ENCODE results near the gene ARHGAP26.

The ARHGAP26 gene

GRCh38 chr5:142825378-142826089 lies 55.4 kb downstream of the ARHGAP26 start:
- Histone ChIP-seq H3K27ac (ENCODE audit: low read length) (no peak overlapping the region), H3K4me3 (ENCODE audit: low read depth in 1 of 2, low read length in 2 of 2) (no peak overlapping the region)

GRCh38 chr5:142826093-142826492 lies 55.9 kb downstream of the ARHGAP26 start:
- no peak overlapping the region for H3K27ac ChIP-seq (ENCODE audit: low read length)
- no peak overlapping the region for H3K4me3 ChIP-seq (ENCODE audit: low read depth in 1 of 2, low read length in 2 of 2)
- H3K9me3 ChIP-seq (ENCODE audit: control insufficient read depth in 1 of 2, low read length in 2 of 2): no peaks in the 10 kb centered on the region
- no peaks in the 10 kb centered on the region for H3K36me3 ChIP-seq (ENCODE audit: control insufficient read depth in 1 of 2, insufficient read depth in 2 of 2, low read length in 2 of 2)
- H3K27me3 ChIP-seq (ENCODE audit: low read depth, low read length): no peaks in the 10 kb centered on the region
- H3K4me1 ChIP-seq (ENCODE audit: control insufficient read depth in 1 of 2, insufficient read depth in 2 of 2, low read length in 2 of 2): peaks cover 22 to 35% of the 10 kb centered on the region in 2 donors

More at GRCh38 chr5:142825378-142826089, 55.4 kb downstream of the ARHGAP26 start:
- Histone ChIP-seq H3K4me1 (ENCODE audit: control insufficient read depth in 1 of 2, insufficient read depth in 2 of 2, low read length in 2 of 2) (peaks cover 22 to 35% of the 10 kb centered on the region in 2 donors), H3K27me3 (ENCODE audit: low read depth, low read length) (no peaks in the 10 kb centered on the region), H3K9me3 (ENCODE audit: control insufficient read depth in 1 of 2, low read length in 2 of 2) (no peaks in the 10 kb centered on the region), H3K36me3 (ENCODE audit: control insufficient read depth in 1 of 2, insufficient read depth in 2 of 2, low read length in 2 of 2) (no peaks in the 10 kb centered on the region)

- Histone ChIP-seq H3K36me3 (ENCODE audit: control insufficient read depth in 1 of 2, insufficient read depth in 2 of 2, low read length in 2 of 2) (no peaks in the 10 kb centered on the region), H3K27me3 (ENCODE audit: low read depth, low read length) (no peaks in the 10 kb centered on the region), H3K27ac (ENCODE audit: low read length) (no peak overlapping the region), H3K4me3 (ENCODE audit: low read depth in 1 of 2, low read length in 2 of 2) (no peak overlapping the region), H3K9me3 (ENCODE audit: control insufficient read depth in 1 of 2, low read length in 2 of 2) (no peaks in the 10 kb centered on the region), H3K4me1 (ENCODE audit: control insufficient read depth in 1 of 2, insufficient read depth in 2 of 2, low read length in 2 of 2) (peaks cover 22 to 35% of the 10 kb centered on the region in 2 donors)
Measured at GRCh38 chr5:142826741-142827492, 56.7 kb downstream of the ARHGAP26 start.

- H3K27ac ChIP-seq (ENCODE audit: low read length): no peak overlapping the region
- no peak overlapping the region for H3K4me3 ChIP-seq (ENCODE audit: low read depth in 1 of 2, low read length in 2 of 2)
- H3K36me3 ChIP-seq (ENCODE audit: control insufficient read depth in 1 of 2, insufficient read depth in 2 of 2, low read length in 2 of 2): no peaks in the 10 kb centered on the region
- H3K27me3 ChIP-seq (ENCODE audit: low read depth, low read length): no peaks in the 10 kb centered on the region
- H3K4me1 ChIP-seq (ENCODE audit: control insufficient read depth in 1 of 2, insufficient read depth in 2 of 2, low read length in 2 of 2): peaks cover 22 to 32% of the 10 kb centered on the region in 2 donors
- H3K9me3 ChIP-seq (ENCODE audit: control insufficient read depth in 1 of 2, low read length in 2 of 2): no peaks in the 10 kb centered on the region
Measured at GRCh38 chr5:142827934-142828576, 57.9 kb downstream of the ARHGAP26 start.

GRCh38 chr5:142828797-142829535 lies 58.8 kb downstream of the ARHGAP26 start:
- peaks cover 22 to 26% of the 10 kb centered on the region in 2 donors for H3K4me1 ChIP-seq (ENCODE audit: control insufficient read depth in 1 of 2, insufficient read depth in 2 of 2, low read length in 2 of 2)
- no peaks in the 10 kb centered on the region for H3K36me3 ChIP-seq (ENCODE audit: control insufficient read depth in 1 of 2, insufficient read depth in 2 of 2, low read length in 2 of 2)
- no peaks in the 10 kb centered on the region for H3K9me3 ChIP-seq (ENCODE audit: control insufficient read depth in 1 of 2, low read length in 2 of 2)
- no peak overlapping the region for H3K27ac ChIP-seq (ENCODE audit: low read length)
- H3K4me3 ChIP-seq (ENCODE audit: low read depth in 1 of 2, low read length in 2 of 2): no peak overlapping the region
- no peaks in the 10 kb centered on the region for H3K27me3 ChIP-seq (ENCODE audit: low read depth, low read length)

- H3K4me1 ChIP-seq (ENCODE audit: control insufficient read depth in 1 of 2, insufficient read depth in 2 of 2, low read length in 2 of 2): peaks cover 21 to 25% of the 10 kb centered on the region in 2 donors
- H3K27ac ChIP-seq (ENCODE audit: low read length): no peak overlapping the region
- no peaks in the 10 kb centered on the region for H3K27me3 ChIP-seq (ENCODE audit: low read depth, low read length)
- H3K9me3 ChIP-seq (ENCODE audit: control insufficient read depth in 1 of 2, low read length in 2 of 2): no peaks in the 10 kb centered on the region
- H3K36me3 ChIP-seq (ENCODE audit: control insufficient read depth in 1 of 2, insufficient read depth in 2 of 2, low read length in 2 of 2): no peaks in the 10 kb centered on the region
- no peak overlapping the region for H3K4me3 ChIP-seq (ENCODE audit: low read depth in 1 of 2, low read length in 2 of 2)
Measured at GRCh38 chr5:142829801-142830220, 59.6 kb downstream of the ARHGAP26 start.

- H3K36me3 ChIP-seq (ENCODE audit: control insufficient read depth in 1 of 2, insufficient read depth in 2 of 2, low read length in 2 of 2): no peaks in the 10 kb centered on the region
- no peak overlapping the region for H3K27ac ChIP-seq (ENCODE audit: low read length)
- no peak overlapping the region for H3K4me3 ChIP-seq (ENCODE audit: low read depth in 1 of 2, low read length in 2 of 2)
- peaks cover 19 to 20% of the 10 kb centered on the region in 2 donors for H3K4me1 ChIP-seq (ENCODE audit: control insufficient read depth in 1 of 2, insufficient read depth in 2 of 2, low read length in 2 of 2)
- H3K27me3 ChIP-seq (ENCODE audit: low read depth, low read length): no peaks in the 10 kb centered on the region
- H3K9me3 ChIP-seq (ENCODE audit: control insufficient read depth in 1 of 2, low read length in 2 of 2): no peaks in the 10 kb centered on the region
Measured at GRCh38 chr5:142830241-142831008, 60.2 kb downstream of the ARHGAP26 start.

GRCh38 chr5:142831009-142831383 lies 60.8 kb downstream of the ARHGAP26 start:
- H3K4me3 ChIP-seq (ENCODE audit: low read depth in 1 of 2, low read length in 2 of 2): no peak overlapping the region
- no peaks in the 10 kb centered on the region for H3K36me3 ChIP-seq (ENCODE audit: control insufficient read depth in 1 of 2, insufficient read depth in 2 of 2, low read length in 2 of 2)
- peaks cover 17 to 19% of the 10 kb centered on the region in 2 donors for H3K4me1 ChIP-seq (ENCODE audit: control insufficient read depth in 1 of 2, insufficient read depth in 2 of 2, low read length in 2 of 2)
- no peak overlapping the region for H3K27ac ChIP-seq (ENCODE audit: low read length)
- H3K27me3 ChIP-seq (ENCODE audit: low read depth, low read length): no peaks in the 10 kb centered on the region
- no peaks in the 10 kb centered on the region for H3K9me3 ChIP-seq (ENCODE audit: control insufficient read depth in 1 of 2, low read length in 2 of 2)

- no peaks in the 10 kb centered on the region for H3K9me3 ChIP-seq (ENCODE audit: control insufficient read depth in 1 of 2, low read length in 2 of 2)
- no peaks in the 10 kb centered on the region for H3K27me3 ChIP-seq (ENCODE audit: low read depth, low read length)
- peaks cover 7 to 9% of the 10 kb centered on the region in 2 donors for H3K4me1 ChIP-seq (ENCODE audit: control insufficient read depth in 1 of 2, insufficient read depth in 2 of 2, low read length in 2 of 2)
- H3K36me3 ChIP-seq (ENCODE audit: control insufficient read depth in 1 of 2, insufficient read depth in 2 of 2, low read length in 2 of 2): no peaks in the 10 kb centered on the region
- H3K27ac ChIP-seq (ENCODE audit: low read length): no peak overlapping the region
- no peak overlapping the region for H3K4me3 ChIP-seq (ENCODE audit: low read depth in 1 of 2, low read length in 2 of 2)
Measured at GRCh38 chr5:142832263-142832662, 62.1 kb downstream of the ARHGAP26 start.

- Histone ChIP-seq H3K27me3 (ENCODE audit: low read depth, low read length) (no peaks in the 10 kb centered on the region), H3K4me1 (ENCODE audit: control insufficient read depth in 1 of 2, insufficient read depth in 2 of 2, low read length in 2 of 2) (peaks cover 0 to 7% of the 10 kb centered on the region in 2 donors), H3K27ac (ENCODE audit: low read length) (no peak overlapping the region), H3K36me3 (ENCODE audit: control insufficient read depth in 1 of 2, insufficient read depth in 2 of 2, low read length in 2 of 2) (no peaks in the 10 kb centered on the region), H3K4me3 (ENCODE audit: low read depth in 1 of 2, low read length in 2 of 2) (no peak overlapping the region), H3K9me3 (ENCODE audit: control insufficient read depth in 1 of 2, low read length in 2 of 2) (no peaks in the 10 kb centered on the region)
Measured at GRCh38 chr5:142833517-142834449, 63.6 kb downstream of the ARHGAP26 start.
